ENCODE results near the gene TMEM89. TPM values are rescaled to one million over a fixed set of nuclear protein-coding genes. Genes with fewer than 3 reads are reported as not detected.

The TMEM89 gene
- total and polyA plus RNA-seq, 2 of the 13 experiments (the other 11 are each of a cell fraction or from before 2014, with no cell fraction given), result 0.31 to 0.59 TPM

GRCh38 chr3:48663489-48664312 is 42.1 kb upstream of the TMEM89 start (continued):
- TF ChIP-seq SAFB2 (CRISPR knock-in tag; IDR thresholded peaks at IDR 0.05; ENCODE audit: borderline replicate concordance, low read depth) (no peak), AKNA (CRISPR knock-in tag; IDR thresholded peaks at IDR 0.05; ENCODE audit: borderline replicate concordance) (no peak), ZNF337 (CRISPR knock-in tag; IDR thresholded peaks at IDR 0.05; ENCODE audit: borderline replicate concordance, low read depth) (peak; percentile 82; the same call in 1 of the 2 replicates), HNRNPLL (IDR thresholded peaks at IDR 0.05; ENCODE audit: low read depth, low read length, poor library complexity, severe bottlenecking) (peak; percentile 91), ARID2 (CRISPR knock-in tag; IDR thresholded peaks at IDR 0.05; ENCODE audit: borderline replicate concordance) (no peak), ZNF543 (CRISPR knock-in tag; IDR thresholded peaks at IDR 0.05) (peak; percentile 73; the same call in 1 of the 2 replicates), NAIF1 (CRISPR knock-in tag; IDR thresholded peaks at IDR 0.05; ENCODE audit: borderline replicate concordance) (peak; percentile 87; the same call in 1 of the 2 replicates), NFE2 (CRISPR knock-in tag; IDR thresholded peaks at IDR 0.05) (no peak), MBNL3 (CRISPR knock-in tag; conservative IDR thresholded peaks at IDR 0.05) (no peak), KLF12 (CRISPR knock-in tag; IDR thresholded peaks at IDR 0.05; ENCODE audit: borderline replicate concordance) (no peak; the same call in 1 of the 2 replicates), ZNF333 (CRISPR knock-in tag; IDR thresholded peaks at IDR 0.05; ENCODE audit: borderline replicate concordance) (no peak), ARHGAP35 (CRISPR knock-in tag; IDR thresholded peaks at IDR 0.05; ENCODE audit: borderline replicate concordance) (0 out of 2 replicates have a peak, but pooled peaks have one; percentile 36), AFF4 (CRISPR knock-in tag; IDR thresholded peaks at IDR 0.05) (no peak), ZNF138 (CRISPR knock-in tag; IDR thresholded peaks at IDR 0.05; ENCODE audit: low read depth) (0 out of 2 replicates have a peak, but pooled peaks have one; percentile 52), ZNF569 (CRISPR knock-in tag; IDR thresholded peaks at IDR 0.05; ENCODE audit: borderline replicate concordance) (no peak; the same call in 1 of the 2 replicates), FOSL2 (CRISPR knock-in tag; IDR thresholded peaks at IDR 0.05) (peak; percentile 60; the same call in 1 of the 2 replicates), ZNF773 (CRISPR knock-in tag; IDR thresholded peaks at IDR 0.05; ENCODE audit: borderline replicate concordance) (no peak)
- TF ChIP-seq, protein P1, sequence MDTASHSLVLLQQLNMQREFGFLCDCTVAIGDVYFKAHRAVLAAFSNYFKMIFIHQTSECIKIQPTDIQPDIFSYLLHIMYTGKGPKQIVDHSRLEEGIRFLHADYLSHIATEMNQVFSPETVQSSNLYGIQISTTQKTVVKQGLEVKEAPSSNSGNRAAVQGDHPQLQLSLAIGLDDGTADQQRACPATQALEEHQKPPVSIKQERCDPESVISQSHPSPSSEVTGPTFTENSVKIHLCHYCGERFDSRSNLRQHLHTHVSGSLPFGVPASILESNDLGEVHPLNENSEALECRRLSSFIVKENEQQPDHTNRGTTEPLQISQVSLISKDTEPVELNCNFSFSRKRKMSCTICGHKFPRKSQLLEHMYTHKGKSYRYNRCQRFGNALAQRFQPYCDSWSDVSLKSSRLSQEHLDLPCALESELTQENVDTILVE (CRISPR knock-in tag; IDR thresholded peaks at IDR 0.05), result peak; percentile 92
